ENCODE measurements around the gene SUMF1. TPM values are rescaled to one million over a fixed set of nuclear protein-coding genes. Genes with fewer than 3 reads are reported as not detected.

The SUMF1 gene
- 10 to 100 TPM; 35.4 to 50.0 TPM for total RNA-seq
- 10 to 100 TPM; 11.6 to 27.5 TPM for polyA plus RNA-seq
- long read RNA-seq, donor 1, transcript SUMF1-201 (9 exons, 2,159 nt): major isoform, 12 of 13 reads
- long read RNA-seq, donor 1, partial matches to known transcripts: 0 of 13 reads
- long read RNA-seq, donor 1, other reads (novel, unspliced or antisense): 0 of 13 reads
- long read RNA-seq, donor 2, transcript SUMF1-201 (9 exons, 2,159 nt): major isoform, 5 of 6 reads
- long read RNA-seq, donor 2, partial matches to known transcripts: 0 of 6 reads
- long read RNA-seq, donor 2, other reads (novel, unspliced or antisense): 0 of 6 reads
- long read RNA-seq, donor 3, transcript SUMF1-201 (9 exons, 2,159 nt): major isoform, 8 of 8 reads
- long read RNA-seq, donor 3, partial matches to known transcripts: 0 of 8 reads
- long read RNA-seq, donor 3, other reads (novel, unspliced or antisense): 0 of 8 reads
- long read RNA-seq, donor 4, partial matches to known transcripts: 0 of 2 reads
- long read RNA-seq, donor 4, other reads (novel, unspliced or antisense): 0 of 2 reads
- long read RNA-seq, donor 5, transcript SUMF1-201 (9 exons, 2,159 nt): major isoform, 20 of 38 reads
- long read RNA-seq, donor 5, partial matches to known transcripts: 0 of 38 reads
- long read RNA-seq, donor 5, other reads (novel, unspliced or antisense): 18 of 38 reads

- Histone ChIP-seq H3K36me3 (ENCODE audit: control insufficient read depth in 4 of 4, insufficient read depth in 4 of 4, low read length in 4 of 4) (no peaks in the 10 kb centered on the region), H3K27me3 (ENCODE audit: control insufficient read depth in 3 of 3, insufficient read depth in 3 of 3, low read length in 2 of 3) (no peaks in the 10 kb centered on the region), H3K27ac (ENCODE audit: low read depth in 1 of 2, low read length in 1 of 2) (peak within 1 kb of the TSS; percentile 80 to 87), H3K4me1 (ENCODE audit: control insufficient read depth in 5 of 5, insufficient read depth in 5 of 5, low read length in 5 of 5) (peaks cover 0 to 9% (median 0%) of the 10 kb centered on the region in 5 donors), H3K4me3 (peak within 1 kb of the TSS; percentile 77), H3K9ac (ENCODE audit: insufficient read depth in 1 of 2, low read length in 2 of 2) (peak within 1 kb of the TSS; percentile 67 to 76), H3K9me3 (ENCODE audit: control insufficient read depth in 4 of 4, insufficient read depth in 3 of 4, low read length in 3 of 4) (no peaks in the 10 kb centered on the region)
- TF ChIP-seq CTCF (IDR thresholded peaks at IDR 0.05; ENCODE audit: control extremely low read depth, extremely low read depth): no peak
- peak; percentile 83 to 89 (median 85) for DNase-seq
- peak; percentile 94 for ATAC-seq (ENCODE audit: insufficient read depth, low FRiP score)
- 0 to 1% methylated on average over 47 of the region's 47 CpGs for WGBS, 2 donors
Measured at GRCh38 chr3:4466741-4467521, at the start of gene SUMF1. SUMF1 (minus strand) TSS chr3:4467269; CDS start chr3:4467245, 24 bp downstream.

- no peak for TF ChIP-seq CTCF (IDR thresholded peaks at IDR 0.05; ENCODE audit: control extremely low read depth, extremely low read depth)
- Histone ChIP-seq H3K9ac (ENCODE audit: insufficient read depth in 1 of 2, low read length in 2 of 2) (no peak overlapping the region), H3K27me3 (ENCODE audit: control insufficient read depth in 3 of 3, insufficient read depth in 3 of 3, low read length in 2 of 3) (no peaks in the 10 kb centered on the region), H3K4me3 (no peak overlapping the region), H3K36me3 (ENCODE audit: control insufficient read depth in 4 of 4, insufficient read depth in 4 of 4, low read length in 4 of 4) (peaks cover 0 to 5% (median 0%) of the 10 kb centered on the region in 4 donors), H3K27ac (ENCODE audit: low read depth in 1 of 2, low read length in 1 of 2) (no peak overlapping the region), H3K9me3 (ENCODE audit: control insufficient read depth in 4 of 4, insufficient read depth in 3 of 4, low read length in 3 of 4) (no peaks in the 10 kb centered on the region), H3K4me1 (ENCODE audit: control insufficient read depth in 5 of 5, insufficient read depth in 5 of 5, low read length in 5 of 5) (peaks cover 2 to 37% (median 6%) of the 10 kb centered on the region in 5 donors)
- no peak for ATAC-seq (ENCODE audit: insufficient read depth, low FRiP score)
- peak; percentile 50 to 71 (median 53) for DNase-seq
- WGBS, 2 donors: 79 to 83% methylated on average over 7 of the region's 7 CpGs
Measured at GRCh38 chr3:4515916-4516579, 49.0 kb upstream of the SUMF1 start.

GRCh38 chr3:4514916-4515315 lies 47.8 kb upstream of the SUMF1 start:
- H3K9me3 ChIP-seq (ENCODE audit: control insufficient read depth in 4 of 4, insufficient read depth in 3 of 4, low read length in 3 of 4): no peaks in the 10 kb centered on the region
- H3K4me1 ChIP-seq (ENCODE audit: control insufficient read depth in 5 of 5, insufficient read depth in 5 of 5, low read length in 5 of 5): peaks cover 2 to 37% (median 6%) of the 10 kb centered on the region in 5 donors
- TF ChIP-seq CTCF (IDR thresholded peaks at IDR 0.05; ENCODE audit: control extremely low read depth, extremely low read depth): no peak
- H3K4me3 ChIP-seq: no peak overlapping the region
- no peak overlapping the region for H3K27ac ChIP-seq (ENCODE audit: low read depth in 1 of 2, low read length in 1 of 2)
- ATAC-seq (ENCODE audit: insufficient read depth, low FRiP score) (no peak), DNase-seq (no peak)
- WGBS, 2 donors: 68 to 81% methylated on average over 1 of the region's 1 CpG
- H3K9ac ChIP-seq (ENCODE audit: insufficient read depth in 1 of 2, low read length in 2 of 2): no peak overlapping the region
- H3K36me3 ChIP-seq (ENCODE audit: control insufficient read depth in 4 of 4, insufficient read depth in 4 of 4, low read length in 4 of 4): no peaks in the 10 kb centered on the region
- H3K27me3 ChIP-seq (ENCODE audit: control insufficient read depth in 3 of 3, insufficient read depth in 3 of 3, low read length in 2 of 3): no peaks in the 10 kb centered on the region

All from lung (tissue), 16 donors.